ENCODE results near the gene APBB3.

Gene APBB3

GRCh38 chr5:140565024-140565779, 804 bp upstream of the APBB3 start:
- H3K27ac ChIP-seq (ENCODE audit: low read depth, low read length), result no peak overlapping the region

GRCh38 chr5:140563596-140563995, 802 bp downstream of the APBB3 start:
- Histone ChIP-seq H3K9me3 (ENCODE audit: control insufficient read depth, insufficient read depth, low read length) (no peaks in the 10 kb centered on the region), H3K27ac (ENCODE audit: low read depth, low read length) (no peak overlapping the region), H3K27me3 (ENCODE audit: control insufficient read depth, insufficient read depth, low read length) (no peaks in the 10 kb centered on the region), H3K4me3 (ENCODE audit: low read depth, low read length) (peak overlapping the region; percentile 88), H3K9ac (ENCODE audit: low read depth, low read length) (no peak overlapping the region), H3K36me3 (ENCODE audit: control insufficient read depth, insufficient read depth, low read length) (peaks cover 36% of the 10 kb centered on the region), H3K4me1 (ENCODE audit: control insufficient read depth, insufficient read depth, low read length) (peaks cover 4% of the 10 kb centered on the region; the same call in 1 of the 2 replicates)

More at GRCh38 chr5:140565024-140565779, 804 bp upstream of the APBB3 start:
- peak overlapping the region; percentile 88 for H3K4me3 ChIP-seq (ENCODE audit: low read depth, low read length)
- H3K27me3 ChIP-seq (ENCODE audit: control insufficient read depth, insufficient read depth, low read length), result no peaks in the 10 kb centered on the region
- peaks cover 36% of the 10 kb centered on the region for H3K36me3 ChIP-seq (ENCODE audit: control insufficient read depth, insufficient read depth, low read length)
- H3K9ac ChIP-seq (ENCODE audit: low read depth, low read length), result peak overlapping the region; percentile 76
- no peaks in the 10 kb centered on the region for H3K9me3 ChIP-seq (ENCODE audit: control insufficient read depth, insufficient read depth, low read length)
- H3K4me1 ChIP-seq (ENCODE audit: control insufficient read depth, insufficient read depth, low read length), result peaks cover 4% of the 10 kb centered on the region; the same call in 1 of the 2 replicates

DNA sequence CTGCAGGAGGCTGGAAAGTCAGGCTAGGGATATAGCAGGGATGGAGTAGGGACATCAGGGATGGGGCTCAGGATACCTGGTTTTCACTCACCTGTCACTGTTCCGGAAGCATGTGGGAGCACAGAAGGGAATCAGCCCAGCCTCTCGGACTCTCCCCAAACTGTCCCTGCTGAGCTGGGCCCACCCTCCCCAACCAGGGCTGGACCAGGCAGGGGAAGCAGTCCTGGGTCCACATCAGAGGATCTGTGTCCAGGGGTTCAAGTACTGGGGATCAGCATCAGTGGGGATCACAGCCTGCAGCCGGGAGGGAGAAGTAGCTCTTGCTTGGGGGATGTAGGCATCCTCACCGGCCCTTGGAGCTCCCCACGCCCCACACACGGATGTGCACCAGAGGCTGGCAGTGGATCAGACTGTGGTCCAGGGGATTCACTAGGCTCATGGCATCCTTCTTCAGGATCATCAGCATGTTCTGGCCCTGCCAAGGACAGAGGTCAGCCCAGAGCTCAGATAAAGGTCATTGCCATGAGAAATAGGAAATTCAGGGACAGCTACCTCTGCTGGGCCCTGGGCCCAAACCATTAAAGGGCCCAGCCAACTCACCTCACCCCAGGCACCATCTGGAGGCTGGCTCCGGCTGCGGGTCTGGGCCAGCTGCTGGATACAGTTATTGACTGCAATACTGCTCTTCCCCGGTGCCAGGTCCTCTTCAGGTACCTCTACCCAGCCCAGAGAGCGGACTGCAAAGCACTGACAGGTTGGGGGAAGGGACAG, 2.5 kb downstream of the APBB3 start:
- Histone ChIP-seq H3K27ac (ENCODE audit: low read depth, low read length) (no peak overlapping the region), H3K36me3 (ENCODE audit: control insufficient read depth, insufficient read depth, low read length) (peaks cover 22% of the 10 kb centered on the region), H3K4me1 (ENCODE audit: control insufficient read depth, insufficient read depth, low read length) (peaks cover 11% of the 10 kb centered on the region), H3K27me3 (ENCODE audit: control insufficient read depth, insufficient read depth, low read length) (no peaks in the 10 kb centered on the region), H3K9me3 (ENCODE audit: control insufficient read depth, insufficient read depth, low read length) (no peaks in the 10 kb centered on the region), H3K4me3 (ENCODE audit: low read depth, low read length) (no peak overlapping the region), H3K9ac (ENCODE audit: low read depth, low read length) (no peak overlapping the region)

GRCh38 chr5:140560227-140560626, 4.2 kb downstream of the APBB3 start:
- no peak overlapping the region for H3K27ac ChIP-seq (ENCODE audit: low read depth, low read length)
- no peak overlapping the region for H3K4me3 ChIP-seq (ENCODE audit: low read depth, low read length)

DNA sequence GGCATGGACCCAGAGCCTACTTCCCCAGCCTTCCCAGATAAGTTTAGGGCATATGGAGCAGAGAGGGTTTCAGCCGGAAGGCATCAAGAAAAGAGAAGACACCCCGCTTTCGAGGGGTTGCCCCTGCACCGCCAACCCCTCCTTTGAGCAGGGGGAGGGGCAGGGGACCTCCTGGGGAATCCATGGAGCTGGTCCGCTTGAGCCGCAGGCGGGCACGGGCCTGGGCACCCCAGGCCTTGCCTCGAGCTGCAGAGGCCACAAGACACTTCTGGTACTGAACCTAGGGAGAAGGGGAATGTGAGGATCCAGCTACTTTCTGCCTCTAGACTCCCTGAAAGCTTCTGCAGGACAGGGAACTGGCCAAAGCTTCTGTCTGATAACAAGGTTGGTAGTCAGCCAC, 5.9 kb downstream of the APBB3 start:
- Histone ChIP-seq H3K4me1 (ENCODE audit: control insufficient read depth, insufficient read depth, low read length) (peaks cover 13% of the 10 kb centered on the region), H3K36me3 (ENCODE audit: control insufficient read depth, insufficient read depth, low read length) (peaks cover 21% of the 10 kb centered on the region), H3K9me3 (ENCODE audit: control insufficient read depth, insufficient read depth, low read length) (no peaks in the 10 kb centered on the region), H3K27me3 (ENCODE audit: control insufficient read depth, insufficient read depth, low read length) (no peaks in the 10 kb centered on the region), H3K4me3 (ENCODE audit: low read depth, low read length) (no peak overlapping the region), H3K27ac (ENCODE audit: low read depth, low read length) (no peak overlapping the region), H3K9ac (ENCODE audit: low read depth, low read length) (no peak overlapping the region)

More at GRCh38 chr5:140560227-140560626, 4.2 kb downstream of the APBB3 start:
- Histone ChIP-seq H3K4me1 (ENCODE audit: control insufficient read depth, insufficient read depth, low read length) (peaks cover 13% of the 10 kb centered on the region), H3K27me3 (ENCODE audit: control insufficient read depth, insufficient read depth, low read length) (no peaks in the 10 kb centered on the region), H3K9me3 (ENCODE audit: control insufficient read depth, insufficient read depth, low read length) (no peaks in the 10 kb centered on the region), H3K9ac (ENCODE audit: low read depth, low read length) (no peak overlapping the region), H3K36me3 (ENCODE audit: control insufficient read depth, insufficient read depth, low read length) (peaks cover 11% of the 10 kb centered on the region; the same call in 1 of the 2 replicates)

GRCh38 chr5:140557965-140558364, 6.4 kb downstream of the APBB3 start:
- H3K4me1 ChIP-seq (ENCODE audit: control insufficient read depth, insufficient read depth, low read length), result peaks cover 13% of the 10 kb centered on the region
- no peaks in the 10 kb centered on the region for H3K27me3 ChIP-seq (ENCODE audit: control insufficient read depth, insufficient read depth, low read length)
- no peaks in the 10 kb centered on the region for H3K9me3 ChIP-seq (ENCODE audit: control insufficient read depth, insufficient read depth, low read length)
- H3K4me3 ChIP-seq (ENCODE audit: low read depth, low read length), result peak overlapping the region; percentile 97
- H3K36me3 ChIP-seq (ENCODE audit: control insufficient read depth, insufficient read depth, low read length), result peaks cover 27% of the 10 kb centered on the region
- H3K27ac ChIP-seq (ENCODE audit: low read depth, low read length), result peak overlapping the region; percentile 86
- no peak overlapping the region for H3K9ac ChIP-seq (ENCODE audit: low read depth, low read length)

DNA sequence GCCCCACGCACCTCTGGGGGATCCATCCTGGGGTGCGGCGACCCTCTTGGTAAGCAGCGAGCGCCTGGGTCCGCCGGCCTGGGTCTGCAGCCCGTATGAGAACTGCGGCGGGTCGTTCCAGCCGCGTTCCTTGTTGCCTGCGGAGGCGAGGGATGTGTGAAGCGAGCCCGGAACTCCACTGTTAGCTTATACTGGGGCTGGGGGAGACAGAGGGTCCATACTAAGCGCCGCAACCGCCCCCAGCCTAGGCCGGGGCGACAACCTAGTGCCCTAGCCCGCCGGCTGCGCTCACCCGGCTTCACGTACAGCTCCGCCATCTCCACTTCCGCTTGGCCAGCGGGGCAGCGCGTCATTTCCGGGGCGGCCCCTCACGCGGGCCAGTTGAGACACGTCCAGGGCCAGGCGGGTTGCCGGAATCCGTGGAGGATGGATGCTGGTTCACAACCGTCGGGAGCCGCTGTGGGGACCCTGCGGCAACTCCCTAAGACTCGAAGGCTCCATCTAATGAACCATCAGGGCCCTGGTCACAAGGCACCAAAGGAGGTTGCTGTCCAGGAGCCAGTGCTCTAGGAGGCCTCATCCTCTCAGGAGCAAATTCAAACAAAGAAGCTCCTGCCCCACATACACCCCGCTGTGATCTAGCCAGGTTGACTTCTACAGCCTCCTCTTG, 7.1 kb downstream of the APBB3 start, which contains the start of gene SRA1:
Gene SRA1, minus strand, starts transcription at position 338 of the 670 bp plus-strand sequence. Its CDS starts 21 bp downstream, at position 317.
- Histone ChIP-seq H3K9ac (ENCODE audit: low read depth, low read length) (peak within 1 kb of the TSS; percentile 95), H3K27ac (ENCODE audit: low read depth, low read length) (peak within 1 kb of the TSS; percentile 86), H3K27me3 (ENCODE audit: control insufficient read depth, insufficient read depth, low read length) (no peaks in the 10 kb centered on the region), H3K4me3 (ENCODE audit: low read depth, low read length) (peak within 1 kb of the TSS; percentile 97), H3K9me3 (ENCODE audit: control insufficient read depth, insufficient read depth, low read length) (no peaks in the 10 kb centered on the region), H3K4me1 (ENCODE audit: control insufficient read depth, insufficient read depth, low read length) (peaks cover 13% of the 10 kb centered on the region), H3K36me3 (ENCODE audit: control insufficient read depth, insufficient read depth, low read length) (peaks cover 29% of the 10 kb centered on the region)

DNA sequence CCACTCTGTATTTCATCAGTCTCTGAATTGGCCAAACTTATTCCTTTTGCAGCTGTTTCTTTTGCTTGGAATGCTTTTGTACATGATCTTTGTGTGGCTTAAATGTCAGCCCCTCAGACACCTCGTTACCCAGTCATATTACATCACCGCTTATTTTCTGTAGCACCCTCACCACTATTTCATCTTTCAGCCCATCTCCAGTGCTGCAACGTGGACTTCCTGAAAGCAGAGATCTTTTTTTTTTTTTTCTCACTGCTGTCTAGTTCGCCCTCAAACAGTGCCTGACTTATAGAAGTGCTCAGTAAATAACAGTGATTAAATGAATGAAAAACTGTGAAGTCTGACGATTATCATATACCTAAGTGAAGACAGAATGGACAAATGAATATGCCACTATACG, 8.0 kb downstream of the APBB3 start:
- H3K27ac ChIP-seq (ENCODE audit: low read depth, low read length), result no peak overlapping the region
- peaks cover 13% of the 10 kb centered on the region for H3K4me1 ChIP-seq (ENCODE audit: control insufficient read depth, insufficient read depth, low read length)

DNA sequence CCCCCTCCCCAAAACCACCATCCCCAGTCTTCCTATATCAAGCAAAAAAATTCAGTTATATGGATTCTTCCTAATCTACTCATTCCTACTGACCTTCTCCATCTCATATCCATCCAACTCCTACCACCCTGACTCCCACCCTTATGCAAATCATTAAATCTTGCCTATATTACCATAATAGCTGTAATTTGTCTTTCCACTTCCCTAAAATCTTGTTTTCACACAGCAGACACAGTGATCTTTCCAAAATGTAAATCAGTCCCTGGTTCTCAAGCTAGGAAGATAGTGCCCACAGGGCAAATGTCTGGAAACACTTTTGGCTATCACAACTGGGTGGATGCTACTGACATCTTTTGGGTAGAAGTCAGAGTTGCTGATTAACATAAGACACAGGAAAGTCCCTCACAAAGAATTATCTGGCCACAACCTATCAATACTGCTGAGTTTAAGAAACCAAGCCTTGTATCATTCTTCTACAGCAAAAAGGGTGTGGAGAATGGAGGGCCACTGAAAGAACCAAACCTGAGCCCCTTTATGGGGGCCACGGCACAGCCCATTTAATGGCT, 8.6 kb downstream of the APBB3 start:
- Histone ChIP-seq H3K9ac (ENCODE audit: low read depth, low read length) (no peak overlapping the region), H3K4me1 (ENCODE audit: control insufficient read depth, insufficient read depth, low read length) (peaks cover 13% of the 10 kb centered on the region), H3K9me3 (ENCODE audit: control insufficient read depth, insufficient read depth, low read length) (no peaks in the 10 kb centered on the region), H3K27ac (ENCODE audit: low read depth, low read length) (no peak overlapping the region), H3K4me3 (ENCODE audit: low read depth, low read length) (peak overlapping the region; percentile 97), H3K27me3 (ENCODE audit: control insufficient read depth, insufficient read depth, low read length) (no peaks in the 10 kb centered on the region), H3K36me3 (ENCODE audit: control insufficient read depth, insufficient read depth, low read length) (peaks cover 37% of the 10 kb centered on the region)

More for the DNA sequence above, 8.0 kb downstream of the APBB3 start:
- H3K27me3 ChIP-seq (ENCODE audit: control insufficient read depth, insufficient read depth, low read length), result no peaks in the 10 kb centered on the region
- H3K9ac ChIP-seq (ENCODE audit: low read depth, low read length), result peak overlapping the region; percentile 95
- H3K36me3 ChIP-seq (ENCODE audit: control insufficient read depth, insufficient read depth, low read length), result peaks cover 31% of the 10 kb centered on the region
- H3K9me3 ChIP-seq (ENCODE audit: control insufficient read depth, insufficient read depth, low read length), result no peaks in the 10 kb centered on the region
- peak overlapping the region; percentile 97 for H3K4me3 ChIP-seq (ENCODE audit: low read depth, low read length)

- Histone ChIP-seq H3K27me3 (ENCODE audit: control insufficient read depth, insufficient read depth, low read length) (no peaks in the 10 kb centered on the region), H3K9ac (ENCODE audit: low read depth, low read length) (no peak overlapping the region), H3K9me3 (ENCODE audit: control insufficient read depth, insufficient read depth, low read length) (no peaks in the 10 kb centered on the region), H3K4me1 (ENCODE audit: control insufficient read depth, insufficient read depth, low read length) (peaks cover 13% of the 10 kb centered on the region), H3K4me3 (ENCODE audit: low read depth, low read length) (no peak overlapping the region), H3K36me3 (ENCODE audit: control insufficient read depth, insufficient read depth, low read length) (peaks cover 47% of the 10 kb centered on the region), H3K27ac (ENCODE audit: low read depth, low read length) (no peak overlapping the region)
Measured at GRCh38 chr5:140554454-140554853, 9.9 kb downstream of the APBB3 start.

Data from HUES48 (cell line).